ENCODE data around the gene SREBF1. TPM values are rescaled to one million over a fixed set of nuclear protein-coding genes. Genes with fewer than 3 reads are reported as not detected.

Gene SREBF1
- total RNA-seq, 1 experiment from 2014 or later: 104 TPM

DNA sequence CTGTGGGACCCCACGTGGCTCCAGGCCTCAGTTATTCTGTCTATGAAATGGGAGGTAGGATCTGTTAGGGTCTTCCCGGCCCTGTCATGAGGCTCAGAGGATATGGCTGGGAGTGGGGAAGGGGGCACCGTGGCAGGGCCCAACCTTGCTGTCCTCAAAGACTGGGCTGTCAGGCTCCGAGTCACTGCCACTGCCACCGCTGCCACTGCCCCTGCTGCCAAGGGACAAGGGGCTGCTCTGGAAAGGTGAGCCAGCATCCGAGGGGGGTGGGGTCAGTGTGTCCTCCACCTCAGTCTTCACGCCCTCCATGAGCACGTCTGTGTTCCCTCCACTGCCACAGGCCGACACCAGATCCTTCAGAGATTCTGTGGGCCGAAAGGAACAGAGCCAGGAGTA lies 19.2 kb downstream of the SREBF1 start:
- no TSS peak for BruUV-seq (replicated peaks)
- no peak for TF ChIP-seq CTCF (IDR thresholded peaks at IDR 0.05; ENCODE audit: unreplicated experiment)
- peaks cover 28% of the 10 kb centered on the region for H3K4me1 Mint-ChIP-seq (ENCODE audit: low read depth, unreplicated experiment)
- no peaks in the 10 kb centered on the region for H3K9me3 Mint-ChIP-seq (ENCODE audit: low read depth, unreplicated experiment)
- H3K36me3 Mint-ChIP-seq (ENCODE audit: insufficient read depth, unreplicated experiment): peaks cover 61% of the 10 kb centered on the region
- H3K4me3 Mint-ChIP-seq (ENCODE audit: low read depth, unreplicated experiment): no peak overlapping the region
- intact Hi-C loops (cut with micrococcal nuclease; ENCODE audit: unreplicated experiment): loop anchor here (10.0 kb wide), 1 partner anchor 47 kb away; no protein-coding TSS in a partner anchor
- H3K27me3 Mint-ChIP-seq (ENCODE audit: unreplicated experiment): no peaks in the 10 kb centered on the region
- CTCF ChIA-PET: no interaction called here
- DNase-seq: no peak
- H3K27ac Mint-ChIP-seq (ENCODE audit: unreplicated experiment): no peak overlapping the region

DNA sequence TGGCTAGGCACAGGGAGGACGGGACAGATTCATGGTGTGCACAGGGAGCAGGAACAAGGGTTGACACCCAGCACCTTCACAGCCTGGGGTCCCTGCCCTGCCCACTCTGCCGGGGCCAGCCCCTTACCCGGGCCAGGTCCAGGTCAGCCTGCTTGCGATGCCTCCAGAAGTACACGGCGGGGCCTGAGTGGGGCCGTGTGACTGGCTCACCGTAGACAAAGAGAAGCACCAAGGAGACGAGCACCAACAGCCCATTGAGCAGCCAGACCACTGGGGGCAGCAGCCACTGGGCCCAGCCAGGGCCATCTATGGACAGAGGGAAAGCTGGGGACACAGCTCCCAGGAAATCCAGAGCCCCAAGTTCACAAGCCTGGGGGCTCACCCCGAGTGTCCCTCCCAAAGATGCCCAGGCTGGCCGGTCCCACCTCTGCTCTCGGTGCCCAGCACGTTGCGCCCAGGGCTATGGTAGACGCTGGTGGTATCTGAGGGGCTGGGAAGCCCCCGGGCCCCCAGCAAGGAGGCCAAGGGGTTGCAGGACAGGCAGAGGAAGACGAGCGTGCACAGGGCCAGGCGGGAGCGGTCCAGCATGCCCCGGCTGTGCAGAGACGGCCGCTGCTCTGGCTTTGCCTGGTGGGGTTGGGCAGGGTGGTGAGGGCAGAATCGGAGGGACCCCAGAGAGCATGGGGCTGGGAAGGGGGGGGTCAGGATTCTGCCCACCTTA lies 19.8 kb downstream of the SREBF1 start:
- Mint-ChIP-seq H3K27ac (ENCODE audit: unreplicated experiment) (no peak overlapping the region), H3K4me1 (ENCODE audit: low read depth, unreplicated experiment) (peaks cover 23% of the 10 kb centered on the region), H3K4me3 (ENCODE audit: low read depth, unreplicated experiment) (no peak overlapping the region), H3K36me3 (ENCODE audit: insufficient read depth, unreplicated experiment) (peaks cover 61% of the 10 kb centered on the region), H3K9me3 (ENCODE audit: low read depth, unreplicated experiment) (no peaks in the 10 kb centered on the region), H3K27me3 (ENCODE audit: unreplicated experiment) (no peaks in the 10 kb centered on the region)
- TF ChIP-seq CTCF (IDR thresholded peaks at IDR 0.05; ENCODE audit: unreplicated experiment): no peak
- BruUV-seq (replicated peaks): no TSS peak
- CTCF ChIA-PET: no interaction called here
- intact Hi-C loops (cut with micrococcal nuclease; ENCODE audit: unreplicated experiment): loop anchor here (10.0 kb wide), 1 partner anchor 48 kb away; no protein-coding TSS in a partner anchor
- no peak for DNase-seq

- BruUV-seq (replicated peaks): no TSS peak
- Mint-ChIP-seq H3K36me3 (ENCODE audit: insufficient read depth, unreplicated experiment) (peaks cover 67% of the 10 kb centered on the region), H3K4me3 (ENCODE audit: low read depth, unreplicated experiment) (no peak overlapping the region), H3K27me3 (ENCODE audit: unreplicated experiment) (no peaks in the 10 kb centered on the region), H3K27ac (ENCODE audit: unreplicated experiment) (no peak overlapping the region), H3K4me1 (ENCODE audit: low read depth, unreplicated experiment) (peaks cover 23% of the 10 kb centered on the region), H3K9me3 (ENCODE audit: low read depth, unreplicated experiment) (no peaks in the 10 kb centered on the region)
- TF ChIP-seq CTCF (IDR thresholded peaks at IDR 0.05; ENCODE audit: unreplicated experiment): no peak
- intact Hi-C loops (cut with micrococcal nuclease; ENCODE audit: unreplicated experiment): loop anchor here (10.0 kb wide), 1 partner anchor 48 kb away; no protein-coding TSS in a partner anchor
- no peak for DNase-seq
- CTCF ChIA-PET: no interaction called here
Observed at GRCh38 chr17:17816240-17816814, 20.5 kb downstream of the SREBF1 start.

- no peak for TF ChIP-seq CTCF (IDR thresholded peaks at IDR 0.05; ENCODE audit: unreplicated experiment)
- Mint-ChIP-seq H3K4me3 (ENCODE audit: low read depth, unreplicated experiment) (no peak overlapping the region), H3K27me3 (ENCODE audit: unreplicated experiment) (no peaks in the 10 kb centered on the region), H3K9me3 (ENCODE audit: low read depth, unreplicated experiment) (no peaks in the 10 kb centered on the region), H3K36me3 (ENCODE audit: insufficient read depth, unreplicated experiment) (peaks cover 69% of the 10 kb centered on the region), H3K4me1 (ENCODE audit: low read depth, unreplicated experiment) (peaks cover 23% of the 10 kb centered on the region), H3K27ac (ENCODE audit: unreplicated experiment) (no peak overlapping the region)
- no peak for DNase-seq
- intact Hi-C loops (cut with micrococcal nuclease; ENCODE audit: unreplicated experiment): loop anchor here (10.0 kb wide), 1 partner anchor 49 kb away; no protein-coding TSS in a partner anchor
- BruUV-seq (replicated peaks): no TSS peak
- CTCF ChIA-PET: interaction anchor here (0.9 kb wide), 1 partner anchor 104 kb away, joined by 3 read pairs; no protein-coding TSS in a partner anchor
Observed at GRCh38 chr17:17815436-17816200, 21.2 kb downstream of the SREBF1 start.
